BJ (cell line): ENCODE measurements around the gene ZDHHC14. TPM values are rescaled to one million over a fixed set of nuclear protein-coding genes. Genes with fewer than 3 reads are reported as not detected.
"Not testable (repeated sequence)": the region's sequence is repeated elsewhere in the genome, so short reads cannot be mapped to it uniquely, and the experiment has no call there.

ENCODE experiments used
- CTCF ChIA-PET: fragments of 350-600 bp; formaldehyde crosslinking; extraction: SDS; loops from one replicate; lab custom pipeline; 2021; ENCODE audit warnings: antibody characterized with exemption, inconsistent platforms; lab: Yijun Ruan, JAX
- POLR2A ChIA-PET: fragments of 300-600 bp; sonication (Branson Sonifier 250); formaldehyde crosslinking; extraction: SDS; loops from one replicate; lab custom pipeline; 2021; ENCODE audit warnings: antibody characterized with exemption; lab: Charles Lee
- DNase-seq: peaks from one replicate; pipeline ENCODE4 v3.0.0-alpha.2; 2011; ENCODE audit warnings: low read depth
- H3K27me3 ChIP-seq: 2 replicates; pipeline ENCODE4 v1.6.0; 2011; ENCODE audit warnings: low read length; ENCODE audit not compliant: control insufficient read depth, insufficient read depth
- H3K36me3 ChIP-seq: 2 replicates; pipeline ENCODE4 v1.5.1; 2011; ENCODE audit warnings: low read length; ENCODE audit not compliant: control insufficient read depth, insufficient read depth
- H3K4me3 ChIP-seq: 2 replicates; pipeline ENCODE4 v1.5.1; 2011; ENCODE audit warnings: low read depth, mild to moderate bottlenecking, control low read depth, low read length
- CTCF ChIP-seq: IDR thresholded peaks from 2 replicates; pipeline ENCODE4 v1.5.1; 2011; ENCODE audit warnings: low read depth, mild to moderate bottlenecking, control low read depth, inconsistent platforms, low read length, moderate library complexity; ENCODE audit not compliant: insufficient read depth
- polyA plus RNA-seq: library from polyadenylated mRNA; depleted of rRNA; stranded (reverse); fragments of >200 nt; gene quantifications from 2 replicates; pipeline ENCODE4 v1.2.3, GENCODE V29; 2011

ZDHHC14 gene
- polyA plus RNA-seq, 1 experiment: 3.6 TPM

GRCh38 chr6:157405986-157406385 is 25.0 kb downstream of the ZDHHC14 start:
- H3K36me3 ChIP-seq: no peaks in the 10 kb centered on the region
- DNase-seq: no peak
- H3K4me3 ChIP-seq: no peak overlapping the region
- TF ChIP-seq CTCF: no peak
- ChIA-PET CTCF (no interaction called here), POLR2A (no interaction called here)
- no peaks in the 10 kb centered on the region for H3K27me3 ChIP-seq

- POLR2A ChIA-PET: no interaction called here
- H3K27me3 ChIP-seq: no peaks in the 10 kb centered on the region
- CTCF ChIA-PET: no interaction called here
- TF ChIP-seq CTCF: no peak
- no peak for DNase-seq
- no peaks in the 10 kb centered on the region for H3K36me3 ChIP-seq
- H3K4me3 ChIP-seq: no peak overlapping the region
These were observed 25.7 kb downstream of the ZDHHC14 start for GRCh38 chr6:157406661-157407060.

GRCh38 chr6:157407646-157408045 is 26.7 kb downstream of the ZDHHC14 start:
- no peak overlapping the region for H3K4me3 ChIP-seq
- ChIA-PET CTCF (interaction anchor here (1.5 kb wide), 1 partner anchor 23 kb away, joined by 3 read pairs; no protein-coding TSS in a partner anchor), POLR2A (no interaction called here)
- no peak for TF ChIP-seq CTCF
- H3K36me3 ChIP-seq: no peaks in the 10 kb centered on the region
- no peaks in the 10 kb centered on the region for H3K27me3 ChIP-seq
- DNase-seq: no peak

- POLR2A ChIA-PET, H3K36me3 ChIP-seq, H3K4me3 ChIP-seq, H3K27me3 ChIP-seq, DNase-seq: not testable (repeated sequence)
- CTCF ChIA-PET: interaction anchor here (1.5 kb wide), 1 partner anchor 24 kb away, joined by 3 read pairs; no protein-coding TSS in a partner anchor
These were observed 27.4 kb downstream of the ZDHHC14 start for GRCh38 chr6:157408427-157408826.

- H3K36me3 ChIP-seq: no peaks in the 10 kb centered on the region
- ChIA-PET POLR2A (no interaction called here), CTCF (interaction anchor here (1.4 kb wide), 1 partner anchor 19 kb away, joined by 5 read pairs; no protein-coding TSS in a partner anchor)
- no peaks in the 10 kb centered on the region for H3K27me3 ChIP-seq
- peak; percentile 3 for DNase-seq
- no peak overlapping the region for H3K4me3 ChIP-seq
- no peak for TF ChIP-seq CTCF
These were observed 29.1 kb downstream of the ZDHHC14 start for GRCh38 chr6:157410045-157410444.

GRCh38 chr6:157411368-157411767 is 30.4 kb downstream of the ZDHHC14 start:
- Histone ChIP-seq H3K36me3 (no peaks in the 10 kb centered on the region), H3K27me3 (no peaks in the 10 kb centered on the region), H3K4me3 (no peak overlapping the region)
- ChIA-PET CTCF (interaction anchor here (1.0 to 1.2 kb wide), 2 partner anchors 10 to 12 kb away, joined by 3 to 4 read pairs; no protein-coding TSS in a partner anchor), POLR2A (no interaction called here)
- no peak for TF ChIP-seq CTCF
- no peak for DNase-seq
